Tibial nerve (tissue), 4 donors: ENCODE data around the gene DYNLT5.
"Not testable (repeated sequence)": the region's sequence is repeated elsewhere in the genome, so short reads cannot be mapped to it uniquely, and the experiment has no call there.

Source experiments
- EP300 ChIP-seq, 2 donors: sonication (generic); formaldehyde crosslinking; IDR thresholded peaks; one replicate each; pipeline ENCODE4 v1.6.1; 2017; ENCODE audit warnings: antibody characterized with exemption in 2 of 2, mild to moderate bottlenecking in 1 of 2
- TF ChIP-seq, protein P1 (sequence below), 5 experiments: fragments of 200-600 bp in 3 of 5; fragments of 450-650 bp in 2 of 5; sonication (generic) in 3 of 5; IDR thresholded peaks; one replicate each; pipeline ENCODE4 v1.5.1; 2016 to 2019; ENCODE audit warnings: antibody characterized with exemption in 5 of 5, mild to moderate bottlenecking in 3 of 5, moderate library complexity in 2 of 5

DNA sequence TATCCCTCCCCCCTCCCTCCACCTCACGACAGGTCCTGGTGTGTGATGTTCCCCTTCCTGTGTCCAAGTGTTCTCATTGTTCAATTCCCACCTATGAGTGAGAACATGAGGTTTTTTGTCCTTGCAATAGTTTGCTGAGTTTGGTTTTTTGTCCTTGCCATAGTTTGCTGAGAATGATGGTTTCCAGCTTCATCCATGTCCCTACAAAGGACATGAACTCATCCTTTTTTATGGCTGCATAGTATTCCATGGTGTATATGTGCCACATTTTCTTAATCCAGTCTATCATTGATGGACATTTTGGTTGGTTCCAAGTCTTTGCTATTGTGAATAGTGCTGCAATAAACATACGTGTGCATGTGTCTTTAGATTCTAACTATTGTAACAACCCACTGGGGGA lies 43.6 kb downstream of the DYNLT5 start:
- TF ChIP-seq, protein P1, sequence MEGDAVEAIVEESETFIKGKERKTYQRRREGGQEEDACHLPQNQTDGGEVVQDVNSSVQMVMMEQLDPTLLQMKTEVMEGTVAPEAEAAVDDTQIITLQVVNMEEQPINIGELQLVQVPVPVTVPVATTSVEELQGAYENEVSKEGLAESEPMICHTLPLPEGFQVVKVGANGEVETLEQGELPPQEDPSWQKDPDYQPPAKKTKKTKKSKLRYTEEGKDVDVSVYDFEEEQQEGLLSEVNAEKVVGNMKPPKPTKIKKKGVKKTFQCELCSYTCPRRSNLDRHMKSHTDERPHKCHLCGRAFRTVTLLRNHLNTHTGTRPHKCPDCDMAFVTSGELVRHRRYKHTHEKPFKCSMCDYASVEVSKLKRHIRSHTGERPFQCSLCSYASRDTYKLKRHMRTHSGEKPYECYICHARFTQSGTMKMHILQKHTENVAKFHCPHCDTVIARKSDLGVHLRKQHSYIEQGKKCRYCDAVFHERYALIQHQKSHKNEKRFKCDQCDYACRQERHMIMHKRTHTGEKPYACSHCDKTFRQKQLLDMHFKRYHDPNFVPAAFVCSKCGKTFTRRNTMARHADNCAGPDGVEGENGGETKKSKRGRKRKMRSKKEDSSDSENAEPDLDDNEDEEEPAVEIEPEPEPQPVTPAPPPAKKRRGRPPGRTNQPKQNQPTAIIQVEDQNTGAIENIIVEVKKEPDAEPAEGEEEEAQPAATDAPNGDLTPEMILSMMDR (IDR thresholded peaks at IDR 0.05): not testable (repeated sequence)
- not testable (repeated sequence) for TF ChIP-seq EP300 (IDR thresholded peaks at IDR 0.05)
